GM12892 (cell line): ENCODE results near the gene TMEM184A.

Experiments used
- POLR2A ChIP-seq: IDR thresholded peaks from 2 replicates; pipeline ENCODE4 v1.6.1; 2011; ENCODE audit warnings: low read depth, low read length, control low read depth
- POLR2AphosphoS5 ChIP-seq: IDR thresholded peaks from 2 replicates; pipeline ENCODE4 v1.6.1; 2011; ENCODE audit warnings: low read depth, low read length, control low read depth
- TAF1 ChIP-seq: IDR thresholded peaks from 2 replicates; pipeline ENCODE4 v1.6.1; 2011; ENCODE audit warnings: low read depth, mild to moderate bottlenecking, control low read depth, low read length, borderline replicate concordance

DNA sequence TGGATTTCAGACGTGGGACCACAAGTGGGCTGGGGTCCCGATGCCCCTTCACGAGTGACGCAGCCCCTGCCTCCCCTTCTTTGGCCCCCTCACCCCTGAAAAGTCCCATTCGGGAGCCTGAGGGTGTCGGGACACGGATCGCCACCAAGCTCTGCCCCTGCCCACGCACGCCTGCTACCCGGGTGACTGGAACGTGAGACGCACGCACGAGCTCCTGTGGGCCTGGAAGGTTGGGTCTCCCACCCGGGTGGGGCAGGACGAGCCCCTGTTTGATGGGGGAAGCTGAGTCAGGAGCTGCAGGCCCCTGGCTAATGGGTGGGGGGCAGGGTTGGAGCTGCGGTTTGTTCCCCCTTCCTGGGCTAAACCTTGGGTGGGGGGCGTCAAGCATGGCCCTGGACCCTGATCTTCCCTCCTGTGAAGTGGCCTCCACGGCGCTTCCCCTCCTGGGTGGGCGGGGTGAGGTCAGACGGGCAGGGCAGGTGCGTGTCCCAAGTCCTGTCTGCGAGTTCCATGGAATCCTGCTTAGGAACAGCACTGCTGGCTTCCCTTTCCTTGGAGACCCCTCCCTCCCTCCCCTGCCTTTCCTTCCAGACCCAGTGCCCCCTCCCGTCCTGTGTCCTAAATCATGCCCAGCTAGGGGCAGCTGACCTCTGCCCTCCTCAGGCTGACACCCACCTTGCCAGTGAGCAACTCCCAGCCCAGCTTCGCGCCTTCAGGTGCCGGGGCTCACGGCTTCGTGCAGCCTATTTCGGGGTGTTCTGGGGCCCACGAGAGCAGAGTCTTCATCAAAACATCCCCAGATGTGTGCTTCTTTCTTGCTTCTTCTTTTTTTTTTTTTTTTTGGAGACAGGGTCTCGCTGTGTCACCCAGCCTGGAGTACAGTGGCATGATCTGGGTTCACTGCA, 5.3 kb upstream of the TMEM184A start:
- TF ChIP-seq POLR2AphosphoS5 (no peak), POLR2A (no peak), TAF1 (no peak)
